CD4-positive, alpha-beta T cell treated with Interleukin-15 for 4 hours (primary cell): ENCODE results near the gene PBX1.

Experiments used
- DNase-seq: peaks from one replicate; pipeline ENCODE4 v3.0.0-alpha.2; 2020; ENCODE audit warnings: low spot score

Gene PBX1

GRCh38 chr1:164725401-164725800 is 166.4 kb downstream of the PBX1 start:
- no peak for DNase-seq

DNA sequence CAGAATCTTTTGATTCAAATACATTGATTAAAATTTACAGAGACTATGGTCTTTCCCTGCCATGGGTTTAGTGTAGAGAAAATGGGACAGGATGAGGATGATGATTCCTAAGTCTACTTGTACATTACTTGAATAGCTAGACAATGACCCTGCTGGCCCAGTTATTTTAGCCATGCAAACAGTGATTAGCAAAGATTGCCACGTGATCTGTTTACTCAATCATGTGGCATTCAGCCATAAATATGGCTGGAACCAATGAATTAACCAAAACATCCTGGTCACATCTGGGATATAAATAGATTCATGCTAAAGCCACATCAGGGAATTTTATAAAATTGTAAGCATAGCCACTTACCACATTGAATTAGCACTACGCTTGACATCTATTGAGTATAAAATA is 167.3 kb downstream of the PBX1 start:
- no peak for DNase-seq

DNA sequence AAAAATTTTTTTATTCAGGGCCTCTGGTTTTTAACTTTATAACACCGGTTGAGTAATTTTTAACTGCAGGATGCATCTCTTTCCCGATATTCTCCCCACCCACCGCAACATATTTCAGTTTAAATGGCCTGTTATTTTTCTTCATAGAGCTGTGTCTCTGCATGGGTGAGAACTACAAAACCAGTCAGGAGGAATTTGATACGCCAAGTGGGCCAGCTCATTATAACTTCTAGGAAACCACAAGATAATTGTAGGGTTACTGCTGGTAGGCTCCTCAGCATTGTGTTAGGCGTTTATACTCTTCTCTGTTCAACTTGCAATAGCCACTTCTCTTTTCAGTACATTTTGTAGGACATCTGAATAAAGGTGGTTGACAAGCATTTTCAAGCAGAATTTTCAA is 169.7 kb downstream of the PBX1 start:
- no peak for DNase-seq

DNA sequence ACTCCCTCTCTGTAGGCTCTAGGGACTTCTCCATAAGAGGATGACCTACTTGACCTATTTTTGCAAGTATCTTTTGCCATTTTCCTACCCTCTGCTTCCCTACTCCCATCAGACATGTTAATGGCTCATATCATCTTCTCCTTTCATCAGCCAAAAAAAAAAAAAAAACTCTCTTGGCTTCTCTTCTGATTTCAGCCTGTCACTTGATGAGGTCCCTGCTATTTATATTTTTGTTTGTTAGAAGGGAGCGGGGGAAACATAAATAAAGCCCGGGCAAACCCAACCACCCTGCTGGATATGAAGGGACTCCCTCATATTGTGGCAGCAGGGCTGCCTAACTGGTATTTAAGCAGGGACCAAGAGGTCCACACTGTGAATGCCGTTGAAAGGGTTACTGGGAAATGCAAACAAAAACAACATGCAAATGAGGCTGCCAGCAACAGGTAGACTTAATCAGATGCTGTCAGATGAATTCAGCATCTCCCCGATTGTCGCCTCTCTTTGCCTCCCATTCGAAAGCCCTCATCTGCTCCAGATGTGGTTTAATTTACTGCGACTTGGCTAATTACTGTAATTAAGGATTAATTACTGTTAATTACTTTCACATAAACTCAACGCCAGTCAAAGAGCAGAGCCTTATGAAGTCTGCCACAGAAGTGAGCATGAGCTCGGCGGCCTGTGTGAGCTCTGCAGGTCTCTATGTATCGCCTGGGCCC is 172.3 kb downstream of the PBX1 start:
- DNase-seq, result no peak

GRCh38 chr1:164733070-164733469 is 174.1 kb downstream of the PBX1 start:
- DNase-seq, result no peak

- no peak for DNase-seq
These were observed 174.8 kb downstream of the PBX1 start for GRCh38 chr1:164733734-164734133.

GRCh38 chr1:164735315-164736052 is 176.5 kb downstream of the PBX1 start:
- no peak for DNase-seq

- DNase-seq, result no peak
These were observed 177.2 kb downstream of the PBX1 start for GRCh38 chr1:164736137-164736536.

GRCh38 chr1:164739189-164739588 is 180.2 kb downstream of the PBX1 start:
- no peak for DNase-seq

GRCh38 chr1:164740000-164740526 is 181.1 kb downstream of the PBX1 start:
- no peak for DNase-seq

GRCh38 chr1:164742745-164743144 is 183.8 kb downstream of the PBX1 start:
- no peak for DNase-seq

DNA sequence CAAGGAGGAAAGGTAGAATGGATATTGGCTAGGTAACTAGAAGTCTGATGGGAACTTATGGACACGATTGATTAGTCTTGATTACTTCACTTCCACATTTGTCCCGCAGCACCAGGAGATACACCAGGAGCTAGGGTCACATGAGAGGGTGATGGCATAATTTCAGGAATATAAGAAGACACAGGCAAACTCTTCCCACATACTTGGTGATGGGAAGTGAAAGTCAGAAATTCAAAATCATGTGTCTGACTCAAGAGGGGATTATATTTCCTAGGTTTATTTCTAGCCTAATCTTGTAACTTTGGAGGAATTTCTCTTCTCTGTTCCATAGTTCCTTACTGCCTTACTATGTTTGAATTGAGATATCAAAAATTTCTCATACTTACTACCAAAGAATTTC is 185.0 kb downstream of the PBX1 start:
- DNase-seq, result no peak

DNA sequence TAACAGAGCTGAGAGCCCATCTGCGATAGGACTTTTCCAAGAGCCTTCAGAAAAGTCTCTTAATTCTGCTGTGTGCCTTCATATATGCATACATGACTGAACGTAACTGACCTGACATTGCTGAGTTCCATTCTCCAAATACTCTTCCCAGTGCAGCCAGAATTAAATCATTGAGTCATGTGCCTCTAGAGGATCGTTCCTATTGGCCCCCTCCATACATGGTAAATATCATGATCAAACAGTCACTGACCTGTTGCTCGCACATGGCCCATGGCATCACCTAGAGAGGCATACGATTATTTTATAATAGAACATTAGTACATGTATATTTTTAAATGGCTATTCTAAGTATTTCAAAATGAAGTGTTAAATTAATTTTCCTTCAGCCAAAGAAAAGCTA is 186.8 kb downstream of the PBX1 start:
- DNase-seq, result no peak

GRCh38 chr1:164746632-164747031 is 187.6 kb downstream of the PBX1 start:
- DNase-seq, result no peak

DNA sequence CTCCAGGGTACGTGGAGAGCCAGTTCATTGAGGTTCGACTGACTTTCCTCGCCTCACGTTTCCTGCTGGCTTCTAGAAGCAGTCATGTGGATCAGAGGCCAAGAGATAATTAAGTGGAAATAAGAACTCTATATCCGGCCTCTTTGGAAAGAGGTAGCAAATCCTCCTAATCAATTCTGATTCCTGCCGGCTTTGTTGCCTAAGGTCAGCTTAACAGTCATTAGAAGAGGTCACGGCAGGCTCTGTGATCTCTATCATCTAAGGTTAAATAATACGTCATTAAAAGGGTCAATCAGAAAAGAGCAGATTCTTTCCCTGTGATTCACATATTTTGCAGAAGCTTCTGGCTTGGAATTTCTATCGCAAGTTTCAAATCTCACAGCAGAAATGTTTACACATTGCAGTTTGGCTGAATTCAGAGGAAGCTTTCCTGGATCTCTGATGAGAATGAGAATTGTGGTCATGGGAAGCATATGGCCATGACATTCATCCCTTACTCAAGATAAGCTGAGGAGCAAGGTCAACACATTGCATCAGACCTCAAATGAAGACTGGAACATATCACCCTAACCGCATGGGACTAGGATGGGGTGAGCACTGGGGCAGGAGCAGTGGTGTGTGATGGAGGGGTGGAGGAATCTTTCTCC is 189.4 kb downstream of the PBX1 start:
- DNase-seq, result no peak

- no peak for DNase-seq
These were observed 194.6 kb downstream of the PBX1 start for GRCh38 chr1:164753521-164754077.

DNA sequence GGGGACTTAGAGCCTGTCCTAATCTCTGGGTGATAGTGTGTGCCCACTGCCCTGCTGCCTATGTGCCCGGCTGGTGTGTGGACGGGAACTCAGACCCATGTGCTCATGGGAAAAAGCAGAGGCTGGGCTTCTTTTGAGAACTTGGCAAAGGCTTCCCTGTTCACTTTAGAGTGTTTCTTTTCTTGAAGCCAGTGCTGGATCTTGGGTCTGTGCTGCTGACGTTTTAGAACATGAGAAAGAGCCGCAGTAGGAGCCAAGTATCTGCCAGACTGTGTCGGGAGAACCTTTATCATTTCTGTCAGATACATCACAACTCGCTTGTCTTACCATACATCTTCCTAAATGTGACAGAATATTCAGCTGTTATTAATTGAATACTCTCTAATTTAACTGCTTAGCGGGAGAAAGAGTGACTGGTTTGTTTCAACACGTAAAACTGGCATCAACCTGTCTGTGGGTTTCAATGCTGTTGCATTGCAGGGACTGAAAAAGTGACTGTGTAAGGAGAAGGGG is 195.2 kb downstream of the PBX1 start:
- DNase-seq, result no peak

GRCh38 chr1:164755690-164756089 is 196.7 kb downstream of the PBX1 start:
- DNase-seq, result no peak

GRCh38 chr1:164756741-164757140 is 197.8 kb downstream of the PBX1 start:
- no peak for DNase-seq

DNA sequence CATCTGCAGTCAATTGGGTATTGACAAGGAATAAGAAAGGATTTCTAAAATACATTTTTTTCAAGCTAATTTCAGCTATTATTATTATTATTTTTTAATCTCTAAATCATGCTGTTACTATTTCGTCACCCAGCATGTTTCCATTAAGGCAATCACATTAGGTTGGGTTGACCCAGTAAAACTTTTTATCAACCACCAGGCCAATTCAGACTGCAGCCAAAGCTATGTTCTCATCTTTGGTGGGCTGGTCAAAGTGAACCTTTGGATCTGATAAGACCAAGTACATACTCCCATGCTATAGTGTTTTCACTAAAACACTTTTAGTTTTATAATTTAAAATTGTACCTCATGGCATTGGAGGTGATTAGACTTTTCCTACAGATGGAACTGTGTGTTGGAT is 198.6 kb downstream of the PBX1 start:
- DNase-seq, result no peak

- no peak for DNase-seq
These were observed 200.3 kb downstream of the PBX1 start for GRCh38 chr1:164759144-164759920.
